K562 (cell line): ENCODE measurements around the gene MYH9. TPM values are rescaled to one million over a fixed set of nuclear protein-coding genes. Genes with fewer than 3 reads are reported as not detected.

ENCODE experiments used
- ARID1B ChIP-seq: fragments of 450-650 bp; IDR thresholded peaks from 2 replicates; pipeline ENCODE4 v1.6.1; 2016; ENCODE audit warnings: antibody characterized with exemption, mild to moderate bottlenecking, inconsistent platforms
- CTBP1 ChIP-seq: fragments of 450-650 bp; IDR thresholded peaks from 2 replicates; pipeline ENCODE4 v1.6.1; 2016; ENCODE audit warnings: borderline replicate concordance
- EP300 ChIP-seq: IDR thresholded peaks from 2 replicates; pipeline ENCODE4 v1.6.1; 2012; ENCODE audit warnings: low read length, improper control_type of control experiment
- FOXA3 ChIP-seq, 2 experiments: fragments of 450-650 bp in 1 of 2; sonication (generic) in 1 of 2; formaldehyde crosslinking; IDR thresholded peaks in 1 of 2; conservative IDR thresholded peaks in 1 of 2; 2 replicates each; pipeline versions ENCODE4 v1.4.0 to v1.8.0; 2020 to 2022; ENCODE audit warnings: mild to moderate bottlenecking in 2 of 2, missing genetic modification reagents in 1 of 2
- GATAD2B ChIP-seq: fragments of 450-650 bp; IDR thresholded peaks from 2 replicates; pipeline ENCODE4 v1.6.1; 2017; ENCODE audit warnings: mild to moderate bottlenecking, borderline replicate concordance
- HSF4 ChIP-seq: fragments of 250-450 bp; sonication (Bioruptor Pico); IDR thresholded peaks from 2 replicates; pipeline ENCODE4 v2.1.2; 2022; ENCODE audit warnings: mild to moderate bottlenecking, moderate library complexity, borderline replicate concordance
- KLF6 ChIP-seq: fragments of 250-450 bp; sonication (Bioruptor Pico); IDR thresholded peaks from 2 replicates; pipeline ENCODE4 v1.4.0; 2020; ENCODE audit warnings: mild to moderate bottlenecking, moderate library complexity, borderline replicate concordance
- MTA1 ChIP-seq: fragments of 450-650 bp; IDR thresholded peaks from 2 replicates; pipeline ENCODE4 v1.6.1; 2017; ENCODE audit warnings: borderline replicate concordance
- NFRKB ChIP-seq: fragments of 450-650 bp; IDR thresholded peaks from 2 replicates; pipeline ENCODE4 v1.6.1; 2016; ENCODE audit warnings: low read depth
- PML ChIP-seq: IDR thresholded peaks from 2 replicates; pipeline ENCODE4 v1.6.1; 2012; ENCODE audit warnings: low read length, inconsistent platforms
- POLR2B ChIP-seq: fragments of 450-650 bp; IDR thresholded peaks from 2 replicates; pipeline ENCODE4 v1.6.1; 2018; ENCODE audit warnings: low read depth; ENCODE audit not compliant: partially characterized antibody
- RFX5 ChIP-seq: IDR thresholded peaks from 2 replicates; pipeline ENCODE4 v1.6.1; 2011; ENCODE audit warnings: low read depth, mild to moderate bottlenecking, improper control_type of control experiment, low read length
- RHOXF2B ChIP-seq: fragments of 250-450 bp; sonication (Bioruptor Pico); conservative IDR thresholded peaks from 2 replicates; pipeline ENCODE4 v1.5.1; 2021
- SMAD3 ChIP-seq: fragments of 450-650 bp; formaldehyde crosslinking; conservative IDR thresholded peaks from 2 replicates; pipeline ENCODE4 v1.4.0; 2020; ENCODE audit warnings: mild to moderate bottlenecking
- TCFL5 ChIP-seq: fragments of 250-450 bp; sonication (Bioruptor Pico); conservative IDR thresholded peaks from 2 replicates; pipeline ENCODE4 v1.6.1; 2021; ENCODE audit warnings: mild to moderate bottlenecking, moderate library complexity, matching md5 sums
- TGIF2 ChIP-seq: sonication (generic); formaldehyde crosslinking; IDR thresholded peaks from 2 replicates; pipeline ENCODE4 v1.8.1; 2022; ENCODE audit warnings: mild to moderate bottlenecking, missing genetic modification reagents, moderate library complexity
- YBX1 ChIP-seq: fragments of 450-650 bp; IDR thresholded peaks from 2 replicates; pipeline ENCODE4 v1.7.1; 2016; ENCODE audit warnings: mild to moderate bottlenecking
- ZNF121 ChIP-seq: sonication (generic); formaldehyde crosslinking; conservative IDR thresholded peaks from 2 replicates; pipeline ENCODE4 v1.8.0; 2022; ENCODE audit warnings: missing genetic modification reagents
- ZNF354B ChIP-seq: fragments of 250-450 bp; sonication (Bioruptor Pico); IDR thresholded peaks from 2 replicates; pipeline ENCODE4 v1.4.0; 2020
- ZNF584 ChIP-seq: fragments of 200-800 bp; sonication (Bioruptor generic); IDR thresholded peaks from 2 replicates; pipeline ENCODE4 v1.6.1; 2016; ENCODE audit warnings: low read depth, mild to moderate bottlenecking, missing genetic modification characterization, missing compliant biosample characterization
- ZNF586 ChIP-seq: fragments of 450-650 bp; formaldehyde crosslinking; conservative IDR thresholded peaks from 2 replicates; pipeline ENCODE4 v1.4.0; 2020; ENCODE audit warnings: mild to moderate bottlenecking, moderate library complexity
- ZNF589 ChIP-seq: fragments of 200-800 bp; sonication (Bioruptor generic); IDR thresholded peaks from 2 replicates; pipeline ENCODE4 v1.6.1; 2016; ENCODE audit warnings: low read depth, missing genetic modification characterization, missing compliant biosample characterization
- ZNF766 ChIP-seq: fragments of 200-800 bp; sonication (Bioruptor generic); conservative IDR thresholded peaks from 2 replicates; pipeline ENCODE4 v1.6.1; 2016; ENCODE audit warnings: missing genetic modification characterization, missing compliant biosample characterization
- polyA plus RNA-seq, 8 experiments: library from polyadenylated mRNA; depleted of rRNA in 4 of 8; stranded (reverse) in 5 of 8; unstranded in 3 of 8; fragments of >200 nt; fragmentation: Nextera tagmentation in 2 of 8; fragmentation: Illumina TruSeq in 1 of 8; extraction: Ambion mirVana in 2 of 8; extraction: Trizol in 1 of 8; gene quantifications; 2 replicates each; pipeline versions ENCODE4 v1.2.1 to v1.2.3, GENCODE V29; 2011 to 2014; ENCODE audit warnings: inconsistent platforms in 1 of 8, missing spikeins in 1 of 8
- total RNA-seq, 7 experiments: library from RNA; depleted of rRNA in 6 of 7; stranded (reverse); fragments of >200 nt in 6 of 7; fragmentation: Illumina TruSeq in 2 of 7; extraction: Trizol in 2 of 7; gene quantifications; 2 replicates each; pipeline versions ENCODE4 v1.2.1 to v1.2.3, GENCODE V29; 2011 to 2021; ENCODE audit warnings: low replicate concordance in 1 of 7
- TF ChIP-seq, protein P1 (sequence below): fragments of 250-450 bp; sonication (Bioruptor Pico); IDR thresholded peaks from 2 replicates; pipeline ENCODE4 v1.8.0; 2022; ENCODE audit warnings: inconsistent platforms
- TF ChIP-seq, protein P2 (sequence below): IDR thresholded peaks from 2 replicates; pipeline ENCODE4 v1.6.1; 2012; ENCODE audit warnings: low read depth, low read length, improper control_type of control experiment, borderline replicate concordance
- TF ChIP-seq, protein P3 (sequence below): fragments of 250-450 bp; sonication (Bioruptor Pico); IDR thresholded peaks from 2 replicates; pipeline ENCODE4 v1.5.0; 2021

MYH9 gene
- total and polyA plus RNA-seq, 9 of the 15 experiments (the other 6 are each of a cell fraction or from before 2014, with no cell fraction given) = 0.71 to 111 (median 24.6) TPM

DNA sequence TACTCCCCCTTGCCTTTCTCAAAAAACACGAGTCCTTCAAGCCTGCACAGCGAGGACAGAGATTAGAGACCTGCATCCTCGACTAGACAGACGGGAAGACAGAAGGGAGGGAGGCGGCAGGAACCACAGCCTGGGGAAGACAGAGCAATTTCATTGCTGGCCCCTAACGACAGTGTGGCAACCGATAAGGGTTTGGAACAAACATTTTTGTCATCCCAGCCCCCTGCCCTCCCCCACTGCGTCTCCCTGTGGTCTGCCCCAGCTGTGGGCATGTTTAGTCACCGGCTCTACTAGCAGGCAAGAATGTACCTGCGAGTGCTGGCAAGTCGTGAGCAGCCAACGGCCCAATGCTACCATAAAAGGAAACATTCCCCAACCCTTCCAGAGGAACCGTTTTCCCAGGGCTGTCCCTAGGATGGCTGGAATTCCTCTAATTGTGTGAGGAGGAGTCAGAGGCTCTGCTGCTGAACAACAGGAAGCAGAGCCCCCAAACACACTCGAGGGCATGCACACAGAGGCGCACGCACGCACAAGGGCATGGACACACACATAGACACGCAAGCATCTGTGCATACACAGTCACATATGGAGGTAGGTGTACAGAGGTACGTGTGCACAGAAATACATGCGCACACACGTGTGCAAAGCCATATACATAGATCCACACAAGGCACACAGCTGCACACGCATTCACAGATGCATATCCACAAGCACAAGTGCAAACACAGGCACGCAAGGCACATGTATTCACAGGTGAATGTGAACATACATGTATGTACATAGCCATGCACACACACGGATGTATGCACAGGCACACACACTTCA, 58.3 kb downstream of the MYH9 start (continued):
- TF ChIP-seq, protein P1, sequence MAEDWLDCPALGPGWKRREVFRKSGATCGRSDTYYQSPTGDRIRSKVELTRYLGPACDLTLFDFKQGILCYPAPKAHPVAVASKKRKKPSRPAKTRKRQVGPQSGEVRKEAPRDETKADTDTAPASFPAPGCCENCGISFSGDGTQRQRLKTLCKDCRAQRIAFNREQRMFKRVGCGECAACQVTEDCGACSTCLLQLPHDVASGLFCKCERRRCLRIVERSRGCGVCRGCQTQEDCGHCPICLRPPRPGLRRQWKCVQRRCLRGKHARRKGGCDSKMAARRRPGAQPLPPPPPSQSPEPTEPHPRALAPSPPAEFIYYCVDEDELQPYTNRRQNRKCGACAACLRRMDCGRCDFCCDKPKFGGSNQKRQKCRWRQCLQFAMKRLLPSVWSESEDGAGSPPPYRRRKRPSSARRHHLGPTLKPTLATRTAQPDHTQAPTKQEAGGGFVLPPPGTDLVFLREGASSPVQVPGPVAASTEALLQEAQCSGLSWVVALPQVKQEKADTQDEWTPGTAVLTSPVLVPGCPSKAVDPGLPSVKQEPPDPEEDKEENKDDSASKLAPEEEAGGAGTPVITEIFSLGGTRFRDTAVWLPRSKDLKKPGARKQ = no peak
- TF ChIP-seq RHOXF2B (CRISPR knock-in tag) (no peak), NFRKB (0 out of 2 replicates have a peak, but pooled peaks have one; percentile 5), CTBP1 (0 out of 2 replicates have a peak, but pooled peaks have one; percentile 22), HSF4 (no peak), GATAD2B (no peak), ZNF589 (CRISPR knock-in tag) (0 out of 2 replicates have a peak, but pooled peaks have one; percentile 30), ZNF354B (CRISPR knock-in tag) (no peak), PML (no peak), POLR2B (no peak), RFX5 (no peak), TGIF2 (CRISPR knock-in tag) (no peak), EP300 (no peak; the same call in 1 of the 2 replicates), ZNF586 (CRISPR knock-in tag) (no peak), SMAD3 (no peak), MTA1 (no peak), ARID1B (peak; percentile 68), ZNF584 (CRISPR knock-in tag) (no peak; the same call in 1 of the 2 replicates), ZNF766 (CRISPR knock-in tag) (peak; percentile 45; the same call in 1 of the 2 replicates), FOXA3 (CRISPR knock-in tag; conservative IDR thresholded peaks at IDR 0.05 in 1 of 2, IDR thresholded peaks at IDR 0.05 in 1 of 2) (0 out of 4 replicates have a peak, but pooled peaks of 1 of the 2 experiments have one; percentile 33), ZNF121 (CRISPR knock-in tag) (no peak), KLF6 (CRISPR knock-in tag) (no peak), TCFL5 (no peak), YBX1 (no peak)
- TF ChIP-seq, protein P2, sequence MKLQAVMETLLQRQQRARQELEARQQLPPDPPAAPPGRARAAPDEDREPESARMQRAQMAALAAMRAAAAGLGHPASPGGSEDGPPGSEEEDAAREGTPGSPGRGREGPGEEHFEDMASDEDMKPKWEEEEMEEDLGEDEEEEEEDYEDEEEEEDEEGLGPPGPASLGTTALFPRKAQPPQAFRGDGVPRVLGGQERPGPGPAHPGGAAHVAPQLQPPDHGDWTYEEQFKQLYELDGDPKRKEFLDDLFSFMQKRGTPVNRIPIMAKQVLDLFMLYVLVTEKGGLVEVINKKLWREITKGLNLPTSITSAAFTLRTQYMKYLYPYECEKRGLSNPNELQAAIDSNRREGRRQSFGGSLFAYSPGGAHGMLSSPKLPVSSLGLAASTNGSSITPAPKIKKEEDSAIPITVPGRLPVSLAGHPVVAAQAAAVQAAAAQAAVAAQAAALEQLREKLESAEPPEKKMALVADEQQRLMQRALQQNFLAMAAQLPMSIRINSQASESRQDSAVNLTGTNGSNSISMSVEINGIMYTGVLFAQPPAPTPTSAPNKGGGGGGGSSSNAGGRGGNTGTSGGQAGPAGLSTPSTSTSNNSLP = no peak
- TF ChIP-seq, protein P3, sequence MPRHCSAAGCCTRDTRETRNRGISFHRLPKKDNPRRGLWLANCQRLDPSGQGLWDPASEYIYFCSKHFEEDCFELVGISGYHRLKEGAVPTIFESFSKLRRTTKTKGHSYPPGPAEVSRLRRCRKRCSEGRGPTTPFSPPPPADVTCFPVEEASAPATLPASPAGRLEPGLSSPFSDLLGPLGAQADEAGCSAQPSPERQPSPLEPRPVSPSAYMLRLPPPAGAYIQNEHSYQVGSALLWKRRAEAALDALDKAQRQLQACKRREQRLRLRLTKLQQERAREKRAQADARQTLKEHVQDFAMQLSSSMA (CRISPR knock-in tag) = no peak
